H9 (cell line): ENCODE results near the gene ATG2B. TPM values are rescaled to one million over a fixed set of nuclear protein-coding genes. Genes with fewer than 3 reads are reported as not detected.

Experiments
- DNase-seq: peaks from one replicate; pipeline ENCODE4 v3.0.0-alpha.2; 2017
- H2AFZ ChIP-seq: one replicate; pipeline ENCODE4 v1.6.1; 2013; ENCODE audit warnings: mild to moderate bottlenecking, low read length, control low read depth, moderate library complexity
- H2AK5ac ChIP-seq: 2 replicates; pipeline ENCODE4 v1.6.1; 2013; ENCODE audit warnings: low read length, control low read depth, mixed read lengths; ENCODE audit not compliant: insufficient read length
- H2BK120ac ChIP-seq: one replicate; pipeline ENCODE4 v1.6.1; 2013; ENCODE audit warnings: low read depth, mild to moderate bottlenecking, low read length, control low read depth, inconsistent platforms; ENCODE audit not compliant: poor library complexity, severe bottlenecking
- H2BK12ac ChIP-seq: 2 replicates; pipeline ENCODE4 v1.6.1; 2013; ENCODE audit warnings: low read length, control low read depth, mixed read lengths, low read depth; ENCODE audit not compliant: insufficient read length
- H2BK15ac ChIP-seq: 2 replicates; pipeline ENCODE4 v1.6.1; 2013; ENCODE audit warnings: low read depth, low read length, control low read depth
- H2BK20ac ChIP-seq: one replicate; pipeline ENCODE4 v1.6.1; 2013; ENCODE audit warnings: low read depth, mild to moderate bottlenecking, low read length, control low read depth, inconsistent platforms; ENCODE audit not compliant: poor library complexity, severe bottlenecking
- H2BK5ac ChIP-seq: 2 replicates; pipeline ENCODE4 v1.6.1; 2013; ENCODE audit warnings: low read length, control low read depth, mixed read lengths; ENCODE audit not compliant: insufficient read length
- H3K14ac ChIP-seq: 2 replicates; pipeline ENCODE4 v1.6.1; 2013; ENCODE audit warnings: low read length, control low read depth; ENCODE audit not compliant: insufficient read depth
- H3K18ac ChIP-seq: 2 replicates; pipeline ENCODE4 v1.6.1; 2013; ENCODE audit warnings: low read depth, mild to moderate bottlenecking, mixed read lengths, low read length, control low read depth; ENCODE audit not compliant: insufficient read length
- H3K23ac ChIP-seq: 2 replicates; pipeline ENCODE4 v1.6.1; 2013; ENCODE audit warnings: low read length, control low read depth, mixed read lengths, low read depth; ENCODE audit not compliant: insufficient read length
- H3K23me2 ChIP-seq: 2 replicates; pipeline ENCODE4 v1.6.1; 2013; ENCODE audit warnings: low read depth, mild to moderate bottlenecking, mixed read lengths, low read length, control low read depth; ENCODE audit not compliant: insufficient read length, poor library complexity, severe bottlenecking
- H3K27ac ChIP-seq: 2 replicates; pipeline ENCODE4 v1.5.1; 2013; ENCODE audit warnings: low read length, control low read depth, mixed read lengths, low read depth; ENCODE audit not compliant: insufficient read length
- H3K27me3 ChIP-seq: 2 replicates; pipeline ENCODE4 v1.6.1; 2013; ENCODE audit warnings: low read length, control low read depth, inconsistent platforms; ENCODE audit not compliant: insufficient read depth
- H3K4ac ChIP-seq: 2 replicates; pipeline ENCODE4 v1.6.1; 2013; ENCODE audit warnings: low read depth, mild to moderate bottlenecking, control low read depth, inconsistent platforms, low read length, moderate library complexity
- H3K4me1 ChIP-seq: 2 replicates; pipeline ENCODE4 v1.6.1; 2013; ENCODE audit warnings: low read length, control low read depth, inconsistent platforms; ENCODE audit not compliant: insufficient read depth
- H3K4me2 ChIP-seq: 2 replicates; pipeline ENCODE4 v1.6.1; 2013; ENCODE audit warnings: low read length, control low read depth, mixed read lengths; ENCODE audit not compliant: insufficient read length, insufficient read depth
- H3K56ac ChIP-seq: 2 replicates; pipeline ENCODE4 v1.6.1; 2013; ENCODE audit warnings: low read depth, mild to moderate bottlenecking, mixed read lengths, low read length, control low read depth; ENCODE audit not compliant: insufficient read length
- H3K79me1 ChIP-seq: 2 replicates; pipeline ENCODE4 v1.6.1; 2013; ENCODE audit warnings: low read depth, mild to moderate bottlenecking, moderate library complexity, low read length, control low read depth, inconsistent platforms; ENCODE audit not compliant: insufficient read depth, poor library complexity, severe bottlenecking
- H3K79me2 ChIP-seq: 2 replicates; pipeline ENCODE4 v1.6.1; 2013; ENCODE audit warnings: low read length, control low read depth, inconsistent platforms; ENCODE audit not compliant: insufficient read depth
- H3K9ac ChIP-seq: 2 replicates; pipeline ENCODE4 v1.6.1; 2013; ENCODE audit warnings: low read length, control low read depth, mixed read lengths; ENCODE audit not compliant: insufficient read length; ENCODE audit errors: extremely low read depth
- H3K9me3 ChIP-seq: one replicate; pipeline ENCODE4 v1.6.1; 2013; ENCODE audit warnings: low read depth, low read length, inconsistent platforms; ENCODE audit not compliant: control insufficient read depth
- H3T11ph ChIP-seq: one replicate; pipeline ENCODE4 v1.6.1; 2013; ENCODE audit warnings: mild to moderate bottlenecking, low read length, control low read depth, inconsistent platforms
- H4K20me1 ChIP-seq: one replicate; pipeline ENCODE4 v1.6.1; 2013; ENCODE audit not compliant: control insufficient read depth, insufficient read length, insufficient read depth
- H4K5ac ChIP-seq: 2 replicates; pipeline ENCODE4 v1.6.1; 2013; ENCODE audit warnings: low read depth, mild to moderate bottlenecking, mixed read lengths, low read length, control low read depth; ENCODE audit not compliant: insufficient read length
- H4K8ac ChIP-seq: replicated peaks from 2 replicates; pipeline ENCODE4 v1.6.1; 2013; ENCODE audit warnings: low read length, control low read depth, mixed read lengths, low read depth; ENCODE audit not compliant: insufficient read length
- H4K91ac ChIP-seq: 2 replicates; pipeline ENCODE4 v1.6.1; 2013; ENCODE audit warnings: low read depth, mild to moderate bottlenecking, moderate library complexity, mixed read lengths, low read length, control low read depth; ENCODE audit not compliant: insufficient read length
- H3K27ac Mint-ChIP-seq, 3 experiments: 2 replicates in 2 of 3; 3 replicates in 1 of 3; pipeline ENCODE4 v1.8.0; 2020 to 2021; ENCODE audit warnings: mixed read lengths in 3 of 3, mild to moderate bottlenecking in 1 of 3, moderate library complexity in 1 of 3
- H3K27me3 Mint-ChIP-seq: 2 replicates; pipeline ENCODE4 v1.8.0; 2021; ENCODE audit warnings: low read depth, mild to moderate bottlenecking, moderate library complexity, mixed read lengths
- H3K36me3 Mint-ChIP-seq, 3 experiments: 2 replicates in 2 of 3; 3 replicates in 1 of 3; pipeline ENCODE4 v1.8.0; 2020 to 2021; ENCODE audit warnings: low read depth in 3 of 3, mixed read lengths in 3 of 3; ENCODE audit not compliant: insufficient read depth in 1 of 3
- H3K4me1 Mint-ChIP-seq, 2 experiments: 2 replicates each; pipeline ENCODE4 v1.8.0; 2020; ENCODE audit warnings: mixed read lengths in 2 of 2
- H3K4me3 Mint-ChIP-seq, 2 experiments: 2 replicates in 1 of 2; 3 replicates in 1 of 2; pipeline ENCODE4 v1.8.0; 2020 to 2021; ENCODE audit warnings: mild to moderate bottlenecking in 2 of 2, mixed read lengths in 2 of 2, moderate library complexity in 1 of 2
- H3K9me3 Mint-ChIP-seq, 2 experiments: 2 replicates in 1 of 2; 3 replicates in 1 of 2; pipeline ENCODE4 v1.8.0; 2020; ENCODE audit warnings: mild to moderate bottlenecking in 2 of 2, mixed read lengths in 2 of 2, moderate library complexity in 1 of 2
- CTCF ChIP-seq: fragments of 200-600 bp; sonication (generic); conservative IDR thresholded peaks from 3 replicates; pipeline ENCODE4 v1.8.0; 2021; ENCODE audit warnings: antibody characterized with exemption, mild to moderate bottlenecking
- WGBS: extraction: QIAGEN DNeasy Blood & Tissue Kit; methylation state at CpG from one replicate; pipeline ENCODE4 v1.1.7; 2013; ENCODE audit warnings: missing lambda C conversion rate, low lambda C conversion rate, mixed read lengths; ENCODE audit not compliant: insufficient read length; ENCODE audit errors: extremely low coverage; 5-methylcytosine and 5-hydroxymethylcytosine counted together
- total RNA-seq: library from RNA; stranded (reverse); gene quantifications from 2 replicates; pipeline ENCODE4 v1.2.1, GENCODE V29; 2021

Gene ATG2B
- total RNA-seq, 1 experiment from 2014 or later: 12.6 TPM

DNA sequence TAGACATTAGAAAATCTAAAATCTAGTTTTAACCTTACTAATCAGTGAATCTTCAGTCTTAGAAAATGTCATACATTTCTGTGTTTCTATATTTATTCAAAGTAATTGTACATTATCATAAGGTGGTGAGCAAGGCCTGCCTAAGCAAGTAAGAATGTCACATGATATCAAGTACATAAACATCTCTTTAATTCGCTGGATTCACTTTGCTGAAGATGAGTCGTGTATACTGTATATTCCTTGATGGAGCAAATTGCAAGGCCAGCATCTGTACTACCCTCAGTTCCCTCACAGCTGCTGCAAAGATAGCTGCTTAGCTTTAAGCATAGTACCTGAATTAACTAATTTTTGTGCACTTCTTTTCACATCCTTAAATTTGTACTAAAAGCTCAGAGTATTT is 20.3 kb upstream of the ATG2B start:
- no peak overlapping the region for H4K5ac ChIP-seq
- no peak overlapping the region for H3K4me3 Mint-ChIP-seq
- no CpG with 5 or more reads among the region's 2 CpGs for WGBS
- H2AFZ ChIP-seq: no peak overlapping the region
- no peak overlapping the region for H3K9ac ChIP-seq
- H3K36me3 Mint-ChIP-seq: peaks cover 2 to 37% (median 23%) of the 10 kb centered on the region in 3 experiments; a peak in 5 of 7 replicates
- H3K27ac Mint-ChIP-seq: no peak overlapping the region
- no peak overlapping the region for H2BK15ac ChIP-seq
- peaks cover 0 to under 1% of the 10 kb centered on the region in 2 experiments; a peak in 1 of 4 replicates for H3K4me1 Mint-ChIP-seq
- peaks cover 4% of the 10 kb centered on the region for H3K79me1 ChIP-seq
- no peaks in the 10 kb centered on the region for H4K20me1 ChIP-seq
- no peaks in the 10 kb centered on the region for H3K23me2 ChIP-seq
- no peaks in the 10 kb centered on the region for H3K27me3 Mint-ChIP-seq
- H2BK12ac ChIP-seq: no peak overlapping the region
- H3K27me3 ChIP-seq: no peaks in the 10 kb centered on the region; the same call in 1 of the 2 replicates
- H3K18ac ChIP-seq: no peak overlapping the region
- no peak overlapping the region for H3K56ac ChIP-seq
- H3K9me3 Mint-ChIP-seq: no peaks in the 10 kb centered on the region
- no peak overlapping the region for H2BK5ac ChIP-seq
- H3T11ph ChIP-seq: no peak overlapping the region
- no peaks in the 10 kb centered on the region for H3K4me1 ChIP-seq
- H3K4me2 ChIP-seq: no peak overlapping the region
- H4K8ac ChIP-seq: no peak overlapping the region
- no peak overlapping the region for H2AK5ac ChIP-seq
- H3K27ac ChIP-seq: no peak overlapping the region
- no peak overlapping the region for H3K23ac ChIP-seq
- no peaks in the 10 kb centered on the region for H3K79me2 ChIP-seq
- no peaks in the 10 kb centered on the region for H3K9me3 ChIP-seq
- H3K14ac ChIP-seq: no peak overlapping the region
- no peak overlapping the region for H4K91ac ChIP-seq
- H3K4ac ChIP-seq: no peak overlapping the region
- no peak for TF ChIP-seq CTCF
- H2BK120ac ChIP-seq: no peak overlapping the region
- DNase-seq: no peak
- H2BK20ac ChIP-seq: no peak overlapping the region
